GM21447 (cell line): ENCODE data around the gene GNAT3.

ENCODE experiments used
- ATAC-seq: cut with Tn5 transposase; IDR thresholded peaks from one replicate; pipeline ENCODE4 v1.9.1; 2021; ENCODE audit not compliant: unreplicated experiment

Gene GNAT3

DNA sequence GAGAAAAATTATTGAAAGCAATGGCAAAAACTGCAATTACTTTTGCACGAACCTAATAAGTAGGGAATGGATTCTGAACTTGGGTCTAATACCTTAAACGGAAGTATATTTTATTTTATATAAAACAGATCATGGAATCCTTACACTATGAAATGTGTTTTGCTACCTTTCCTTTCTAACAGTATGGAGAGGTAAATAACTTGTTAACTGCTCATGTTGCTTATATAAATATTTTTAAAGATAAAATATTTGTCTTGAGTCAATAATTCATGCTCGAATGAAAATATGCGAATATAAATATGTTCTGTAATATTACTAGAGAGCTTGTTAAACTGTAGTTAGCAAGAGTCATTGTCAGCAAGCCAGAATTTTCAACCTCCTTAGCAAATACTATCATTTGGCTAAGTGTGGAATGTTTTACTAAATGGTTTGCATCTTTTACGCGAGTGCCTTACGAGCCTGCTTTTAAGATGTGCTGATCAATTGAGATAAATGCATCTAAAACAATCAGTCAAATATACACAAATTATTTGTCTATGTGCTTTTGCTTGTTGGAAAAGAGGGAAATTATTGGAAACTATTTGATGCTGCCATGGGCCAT, 5.9 kb downstream of the GNAT3 start:
- no peak for ATAC-seq

DNA sequence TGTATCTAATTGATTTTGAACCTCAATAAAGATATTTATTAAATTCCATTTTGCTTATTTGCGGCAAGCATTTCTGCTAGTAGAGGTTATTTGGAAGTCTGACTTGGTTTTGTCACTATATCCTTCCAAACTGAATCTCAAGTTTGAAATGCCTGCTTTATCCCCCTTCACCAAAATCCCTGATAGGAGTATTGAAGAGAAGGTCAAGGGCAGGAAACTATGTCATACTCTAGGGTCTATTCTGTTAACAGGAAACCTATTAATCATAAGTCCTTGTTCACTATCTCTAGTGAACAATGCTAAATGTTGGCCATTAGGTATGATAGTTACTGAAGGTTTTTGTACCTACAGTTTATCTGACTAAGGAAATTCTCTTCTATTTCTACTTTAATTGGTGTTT, 11.5 kb downstream of the GNAT3 start:
- no peak for ATAC-seq

DNA sequence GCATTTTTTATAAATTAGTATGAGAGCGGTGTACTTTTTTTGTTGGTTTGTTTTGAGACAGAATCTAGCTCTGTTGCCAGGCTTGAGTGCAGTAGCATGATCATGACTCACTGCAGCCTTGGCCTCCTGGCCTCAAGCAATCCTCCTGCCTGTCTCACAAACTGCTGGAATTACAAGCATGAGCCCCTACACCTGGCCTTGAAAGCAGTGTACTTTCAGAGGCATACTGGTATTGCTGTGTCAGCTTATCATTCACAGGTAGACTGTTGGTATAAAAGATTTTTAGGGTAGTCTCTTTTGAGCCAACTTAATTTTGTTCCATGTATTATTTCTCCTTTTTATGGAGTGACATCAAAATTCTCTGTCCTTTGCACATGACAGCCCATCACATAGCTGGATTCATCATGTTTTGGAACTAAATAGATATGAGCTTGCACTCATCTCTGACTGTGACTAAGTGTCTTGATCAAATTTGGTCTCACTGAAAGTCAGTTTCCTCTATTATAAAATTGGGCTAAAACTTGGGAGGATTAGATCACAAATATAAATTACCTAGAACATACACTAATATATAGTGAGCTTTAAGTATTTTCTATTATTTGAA, 12.4 kb downstream of the GNAT3 start:
- ATAC-seq, result no peak

DNA sequence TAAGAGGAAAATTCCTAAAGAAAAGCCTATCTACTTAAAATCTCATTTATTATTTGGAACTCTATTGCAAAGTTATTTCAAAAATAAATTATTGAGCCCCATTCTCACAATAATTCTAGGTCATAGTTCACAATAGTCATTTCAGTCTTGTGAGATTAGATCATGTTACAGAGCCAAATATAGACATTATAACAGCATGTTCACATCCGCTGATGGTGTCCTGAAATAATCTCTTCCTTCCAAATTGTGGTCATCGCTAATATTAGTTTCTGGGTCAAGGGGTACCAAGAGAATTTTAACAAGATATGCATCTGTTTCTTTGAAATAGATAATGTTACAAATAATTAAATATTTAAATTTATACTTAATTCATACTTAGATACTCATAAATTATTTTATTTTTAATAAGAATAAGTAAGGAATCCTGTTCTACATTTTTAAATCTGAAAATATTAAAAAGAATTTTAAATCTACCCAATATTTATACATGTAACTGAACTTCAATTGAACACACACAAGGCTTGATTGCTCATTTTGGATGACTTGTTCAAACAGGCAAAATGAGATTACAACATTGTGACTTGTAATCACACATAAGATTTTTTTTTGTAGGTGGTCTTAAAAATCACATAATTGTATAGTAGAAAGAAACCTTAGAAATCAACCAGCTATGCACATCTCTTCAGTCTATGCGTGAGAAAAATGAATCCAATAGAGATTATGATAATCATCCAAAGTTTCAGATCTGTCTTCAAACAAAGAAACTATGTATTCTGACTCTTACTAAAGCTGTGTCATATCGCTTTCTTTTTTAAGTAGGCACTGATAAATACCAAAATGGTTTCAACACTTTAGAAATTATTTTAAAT, 13.1 kb downstream of the GNAT3 start:
- ATAC-seq, result no peak

DNA sequence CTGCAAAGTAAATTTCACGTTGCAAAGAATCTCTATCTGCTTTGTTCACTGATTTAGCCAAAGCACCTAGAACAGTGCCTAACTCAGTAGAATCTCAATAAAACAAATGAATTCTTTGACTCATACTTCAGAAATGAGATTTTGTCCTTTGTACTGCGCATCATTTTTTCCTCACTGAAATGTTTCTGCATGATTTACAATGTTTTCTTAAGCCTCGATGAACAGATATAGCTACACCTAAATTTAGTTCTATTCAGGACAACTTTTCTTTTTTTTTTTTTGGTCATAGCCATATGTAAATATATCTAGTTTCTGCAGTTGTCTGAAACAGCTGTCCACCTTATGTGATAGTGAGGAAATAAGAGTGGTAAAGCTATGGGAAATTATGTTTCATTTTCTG, 15.3 kb downstream of the GNAT3 start:
- no peak for ATAC-seq

DNA sequence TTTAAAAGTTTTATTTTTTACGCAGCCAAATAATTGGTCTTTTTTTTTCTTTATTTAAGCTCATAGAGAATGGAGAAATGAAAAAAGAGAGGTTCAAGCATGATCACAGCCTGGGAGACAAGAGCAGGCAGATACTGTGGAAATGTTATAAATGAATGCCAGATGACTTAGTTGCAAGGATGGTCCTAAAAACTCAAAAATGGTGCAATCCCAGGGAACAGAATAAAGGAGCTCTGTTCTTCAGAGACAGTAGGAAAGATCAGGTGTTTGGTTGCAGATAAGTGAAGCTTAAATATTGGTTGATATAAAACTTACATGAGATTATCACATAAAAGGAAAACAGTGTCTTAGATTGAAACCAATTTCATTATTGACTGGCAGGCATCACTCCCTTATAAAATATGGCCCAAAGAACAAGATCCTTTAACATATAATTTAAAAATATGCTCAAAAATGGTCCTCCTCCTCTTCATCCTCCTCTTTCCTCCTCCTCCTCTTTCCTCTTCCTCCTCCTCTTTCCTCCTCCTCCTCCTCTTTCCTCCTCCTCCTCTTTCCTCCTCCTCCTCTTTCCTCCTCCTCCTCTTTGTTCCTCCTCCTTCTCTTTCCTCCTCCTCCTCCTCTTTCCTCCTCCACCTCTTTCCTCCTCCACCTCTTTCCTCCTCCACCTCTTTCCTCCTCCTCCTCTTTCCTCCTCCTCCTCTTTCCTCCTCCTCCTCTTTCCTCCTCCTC, 18.6 kb downstream of the GNAT3 start:
- no peak for ATAC-seq

DNA sequence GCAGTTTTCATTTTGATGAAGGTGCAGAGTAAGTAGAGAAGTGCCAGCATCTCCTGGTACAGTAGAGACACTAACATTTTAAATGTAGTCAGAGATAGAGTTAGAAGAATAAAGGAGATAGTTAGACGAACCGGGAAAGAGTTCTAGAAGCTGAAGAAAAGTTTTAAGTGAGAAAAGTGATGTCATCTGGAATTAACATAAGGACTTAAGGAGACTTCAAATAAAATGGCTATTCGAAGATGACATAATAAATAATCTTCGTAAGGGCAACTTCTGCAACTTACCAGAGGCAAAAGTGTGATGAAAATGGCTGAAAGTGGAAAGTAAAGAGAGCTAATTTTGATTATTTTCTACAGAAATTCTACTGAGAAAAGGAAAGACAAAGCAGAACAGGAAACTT, 20.4 kb downstream of the GNAT3 start:
- no peak for ATAC-seq

DNA sequence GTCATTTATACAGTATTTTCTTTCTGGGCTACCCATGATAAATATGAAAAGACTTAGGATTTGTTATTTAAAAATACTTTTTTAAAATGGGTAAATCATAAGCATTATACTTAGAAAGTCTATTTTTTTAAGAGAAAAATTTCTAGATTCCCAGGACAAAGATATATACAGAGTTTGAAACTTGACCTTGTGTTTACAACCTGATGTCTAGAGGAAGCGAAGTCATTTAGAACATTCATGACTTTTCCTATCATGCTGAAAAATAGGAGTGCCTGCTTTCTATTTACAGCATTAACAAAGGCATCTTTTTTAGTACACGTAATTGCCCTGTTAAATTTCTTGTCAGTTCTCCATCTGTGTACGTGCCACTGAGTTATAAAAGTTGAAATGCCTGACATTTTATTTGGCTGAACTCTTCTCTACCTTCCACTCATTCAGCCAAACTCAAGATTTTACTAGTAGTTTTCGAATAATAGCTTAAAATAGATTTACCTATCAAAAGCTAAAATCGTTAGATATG, 23.0 kb downstream of the GNAT3 start:
- no peak for ATAC-seq

DNA sequence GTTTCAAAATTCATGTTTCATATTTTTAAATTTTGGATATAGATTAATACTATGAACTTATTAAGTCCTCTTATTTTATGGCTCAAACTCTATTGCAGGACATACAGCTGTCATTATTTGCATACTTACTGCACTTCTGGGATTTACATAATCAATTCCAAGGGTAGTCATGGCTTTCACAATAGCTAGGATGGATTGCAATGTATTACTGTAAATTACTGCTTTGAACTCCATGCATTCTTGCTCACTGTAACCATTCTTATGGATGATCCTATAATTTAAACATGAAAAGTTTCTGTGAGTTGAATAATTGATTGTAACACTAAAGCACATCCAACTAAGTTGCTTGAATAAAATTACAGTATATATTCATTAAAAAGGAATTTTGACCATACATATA, 23.5 kb downstream of the GNAT3 start:
- ATAC-seq, result no peak

DNA sequence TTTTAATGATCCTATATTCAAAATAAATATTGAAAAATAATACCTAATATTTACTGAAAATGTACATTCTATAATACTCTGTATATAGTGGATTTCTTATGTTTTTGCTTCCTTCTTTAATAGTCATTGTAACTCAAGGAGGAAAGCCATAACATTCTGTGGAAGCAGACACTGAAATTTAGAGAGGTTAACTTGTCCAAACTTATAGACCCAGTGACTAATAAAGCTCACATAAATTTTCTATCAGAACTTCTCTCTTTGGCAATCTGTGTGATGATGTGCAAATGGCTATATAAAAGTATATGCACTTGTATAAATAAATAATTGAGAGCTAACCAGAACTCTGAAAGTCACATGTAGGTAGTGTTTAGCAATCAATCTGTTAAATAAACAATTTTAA, 26.1 kb downstream of the GNAT3 start:
- ATAC-seq, result no peak

DNA sequence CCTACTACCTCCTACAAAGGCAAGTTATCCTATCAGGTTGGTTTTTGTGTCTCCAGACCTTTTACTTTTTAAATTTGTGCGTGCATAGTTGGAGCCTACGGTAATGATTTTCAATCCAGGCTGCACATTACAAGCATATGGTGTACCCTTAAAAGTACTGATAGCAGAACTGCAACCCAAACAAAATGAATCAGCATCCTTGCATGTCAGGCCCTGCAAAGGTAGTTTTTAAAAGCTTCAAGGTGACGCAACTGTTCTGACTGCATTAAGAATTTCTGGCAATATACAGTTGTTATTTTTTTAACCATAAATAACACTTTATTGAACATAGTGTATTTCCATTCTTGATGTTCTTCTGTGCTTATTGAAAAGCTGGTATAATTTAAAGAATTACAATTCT, 28.9 kb downstream of the GNAT3 start:
- ATAC-seq, result no peak

DNA sequence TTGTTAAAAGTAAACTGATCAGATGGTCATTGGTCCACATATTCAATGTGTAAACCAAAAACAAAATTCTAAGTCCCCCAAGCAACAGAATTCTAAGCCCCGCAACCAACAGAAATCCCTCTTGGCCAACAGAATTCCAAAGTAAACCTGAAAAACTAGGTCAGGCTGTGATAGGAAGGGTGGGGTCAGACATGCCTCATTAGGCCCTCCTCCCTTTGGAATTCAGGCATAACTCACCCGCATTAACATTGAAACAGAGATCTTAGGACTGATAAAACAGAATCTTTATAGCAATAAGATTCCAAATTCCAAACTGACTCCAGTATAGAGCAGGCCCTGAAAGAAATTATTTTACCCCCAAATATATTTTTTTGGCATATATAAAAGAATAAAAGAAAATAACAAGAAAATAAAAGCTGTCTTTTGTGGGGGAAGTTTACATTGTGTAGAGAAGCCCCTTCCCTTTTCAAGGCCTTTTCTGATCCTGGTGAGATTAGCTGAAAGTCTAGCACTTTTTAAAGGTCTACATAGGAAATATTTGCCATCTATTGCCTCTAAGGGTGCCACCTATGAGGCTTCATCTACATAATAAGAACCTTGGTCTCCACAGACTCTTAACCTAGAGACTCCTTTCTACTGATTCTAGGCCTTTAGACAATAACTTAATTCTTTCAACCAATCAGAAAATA, 30.5 kb downstream of the GNAT3 start:
- no peak for ATAC-seq

DNA sequence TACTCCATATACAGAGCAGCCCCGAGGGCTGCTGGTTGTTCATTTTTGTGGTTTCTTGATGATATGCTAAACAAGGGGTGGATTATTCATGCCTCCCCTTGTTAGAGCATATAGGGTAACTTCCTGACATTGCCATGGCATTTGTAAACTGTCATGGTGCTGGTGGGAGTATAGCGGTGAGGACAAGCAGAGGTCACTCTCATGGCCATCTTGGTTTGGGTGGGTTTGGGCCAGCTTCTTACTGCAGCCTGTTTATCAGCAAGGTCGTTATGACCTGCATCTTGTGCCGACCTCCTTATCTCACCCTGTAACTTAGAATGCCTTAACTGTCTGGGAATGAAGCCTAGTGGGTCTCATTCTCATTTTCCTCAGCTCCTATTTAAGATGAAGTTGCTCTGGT, 31.3 kb downstream of the GNAT3 start:
- ATAC-seq, result no peak

DNA sequence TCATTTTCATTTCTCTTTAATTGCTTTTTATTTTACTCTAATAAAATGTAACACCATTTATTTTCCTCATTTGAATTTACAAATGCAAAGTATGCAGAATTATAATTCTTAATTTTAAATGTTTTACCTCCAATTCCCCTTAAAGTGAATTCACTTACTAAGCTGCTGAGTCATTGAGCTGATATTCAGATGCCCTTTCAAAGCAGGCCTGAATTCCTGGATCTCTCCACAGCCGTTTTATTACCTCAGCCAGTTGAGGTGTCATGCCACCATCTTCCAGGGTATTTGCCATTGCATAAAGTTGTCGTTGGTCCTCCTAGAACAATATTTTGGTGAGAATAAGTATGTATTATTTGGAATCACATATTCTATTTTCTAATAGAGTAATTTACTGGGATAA, 33.2 kb downstream of the GNAT3 start:
- no peak for ATAC-seq

DNA sequence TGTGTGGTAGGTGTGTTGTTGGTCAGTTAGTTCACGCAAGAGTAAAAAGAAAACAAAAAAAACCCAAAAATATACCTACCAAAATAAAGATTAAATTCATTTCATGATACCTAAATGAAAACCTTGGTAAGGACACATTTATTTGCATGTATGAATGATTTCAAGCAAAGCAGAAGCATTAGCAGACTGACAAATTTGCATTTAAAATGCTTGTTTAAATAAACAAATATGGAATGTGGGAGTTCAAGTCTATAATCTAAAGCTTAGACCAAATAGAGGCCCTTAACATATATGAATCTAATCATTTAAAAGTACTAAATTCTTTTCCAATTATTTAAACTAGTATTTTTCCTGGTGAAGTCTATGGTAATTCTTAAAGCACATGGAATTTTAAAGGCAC, 35.8 kb downstream of the GNAT3 start:
- no peak for ATAC-seq

DNA sequence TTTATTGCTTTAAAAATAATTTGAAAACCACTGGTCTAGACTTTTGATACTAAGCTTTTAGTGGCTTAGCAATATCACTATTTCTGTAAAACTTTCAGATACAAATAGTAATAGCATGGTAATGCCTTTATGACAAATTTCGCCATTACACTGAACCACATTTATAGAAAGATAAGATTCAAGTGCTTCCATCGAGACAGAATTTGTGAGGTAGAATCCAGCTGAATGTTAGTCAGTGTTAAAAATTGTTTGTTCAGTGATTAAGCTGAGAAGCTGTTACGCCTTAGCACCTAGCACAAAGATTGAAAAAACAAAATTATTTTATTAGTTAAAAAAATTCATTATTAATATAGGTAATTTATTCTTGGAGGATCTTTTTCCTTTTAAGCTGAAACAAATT, 36.5 kb downstream of the GNAT3 start:
- no peak for ATAC-seq

DNA sequence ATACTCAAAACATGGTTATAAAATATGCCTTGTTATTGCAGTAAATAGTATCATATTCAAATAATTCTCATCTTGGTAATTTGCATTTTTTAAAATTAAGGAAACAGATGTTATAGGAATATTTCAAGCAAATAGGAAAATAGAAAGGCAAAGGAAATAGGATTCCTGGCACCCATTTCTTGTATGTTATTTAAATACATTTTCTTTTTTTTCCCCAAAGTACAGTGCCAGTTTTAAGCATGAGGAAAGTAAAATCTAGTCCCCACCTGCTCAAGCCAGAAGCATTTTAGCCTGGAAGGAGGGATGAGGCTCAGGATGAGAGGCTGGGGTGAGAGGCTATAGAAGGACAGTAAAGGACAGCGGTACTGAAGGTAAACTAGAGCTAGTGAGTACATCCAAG, 38.1 kb downstream of the GNAT3 start:
- no peak for ATAC-seq

DNA sequence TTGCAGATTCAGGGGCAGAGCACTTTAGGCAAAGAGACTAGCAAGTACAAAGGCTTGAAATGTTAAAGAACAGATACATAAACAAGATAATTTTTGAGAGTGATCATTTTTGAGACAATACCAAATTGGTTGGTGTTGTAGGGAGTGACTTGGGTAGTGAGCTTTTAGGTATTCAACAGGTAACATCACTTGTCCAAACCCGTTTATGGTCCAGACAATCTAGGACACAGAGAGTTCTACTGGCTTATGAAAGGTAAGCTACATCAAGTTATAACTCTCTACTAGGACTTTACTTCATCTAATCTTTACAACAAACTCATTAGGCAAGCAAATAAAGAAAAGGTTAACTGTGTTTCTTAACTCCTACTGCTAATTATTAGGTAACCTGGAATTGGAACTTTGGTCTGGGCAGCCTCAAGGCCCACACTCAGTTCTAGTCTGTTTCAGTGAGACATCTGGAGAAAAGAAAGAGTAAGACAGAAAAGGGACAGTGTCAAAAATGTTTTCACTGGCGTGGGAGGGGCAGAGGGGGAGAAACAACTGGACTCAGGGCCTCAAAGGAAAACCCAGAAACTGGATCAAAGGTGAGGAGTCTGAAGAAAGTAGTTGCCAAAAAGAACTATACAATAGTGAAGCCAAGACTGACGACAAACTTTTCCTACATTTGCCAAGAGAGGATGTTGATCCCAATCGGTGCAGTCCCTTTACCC, 39.2 kb downstream of the GNAT3 start:
- ATAC-seq, result no peak

DNA sequence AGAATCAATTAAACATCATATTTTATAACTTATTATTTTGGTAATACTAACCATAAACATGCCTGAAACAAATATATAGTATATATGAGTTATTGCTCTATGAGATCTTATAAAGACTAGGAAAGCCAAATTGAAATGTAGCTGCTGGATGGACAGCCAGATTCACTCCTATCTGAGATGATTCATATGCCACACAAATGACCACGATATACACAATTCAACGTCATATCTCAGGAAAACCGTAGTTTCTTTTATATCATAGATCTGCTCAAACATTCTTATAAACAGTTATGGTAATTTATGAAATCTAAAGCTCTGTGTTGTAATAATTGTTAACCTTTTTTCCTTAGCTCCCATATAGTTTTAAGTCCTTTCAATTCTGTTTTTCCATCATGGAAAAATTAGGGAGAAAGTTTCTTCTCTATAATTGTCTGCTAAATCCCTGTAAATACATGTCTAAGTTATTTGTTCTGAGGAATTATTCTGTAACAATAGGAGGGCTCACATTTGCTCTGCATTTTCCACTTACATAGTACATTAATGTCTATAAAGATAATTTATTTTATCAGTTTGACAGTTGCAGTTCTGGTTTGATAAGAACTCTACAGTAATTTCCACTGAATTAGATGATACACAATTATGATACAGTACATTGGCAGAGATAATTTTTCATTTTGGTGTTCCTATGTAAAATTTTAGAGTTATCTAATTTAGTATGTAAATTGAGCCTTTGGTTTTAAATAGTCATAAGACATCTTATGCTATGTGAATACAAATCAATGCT, 42.7 kb downstream of the GNAT3 start:
- no peak for ATAC-seq

DNA sequence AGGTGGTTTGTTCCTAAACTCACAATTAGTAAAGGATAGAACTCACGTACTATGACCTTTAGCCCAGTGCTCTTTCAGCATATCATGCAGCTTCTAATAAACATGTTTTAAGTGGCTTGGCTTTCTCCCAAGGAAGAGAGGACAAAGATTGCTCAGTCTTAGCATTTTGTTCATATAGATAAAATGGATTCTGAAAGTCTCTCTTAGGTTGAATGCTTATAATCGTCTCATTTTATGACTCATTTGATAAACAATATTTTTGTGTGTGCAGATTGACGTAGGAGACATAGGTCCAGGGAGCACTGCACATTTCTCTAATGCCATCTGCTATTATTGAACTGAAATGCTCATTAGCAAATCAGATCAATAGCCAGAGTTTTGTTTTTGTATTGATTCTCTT, 44.8 kb downstream of the GNAT3 start:
- ATAC-seq, result no peak
